ENCODE measurements around the gene LNPK.

GRCh38 chr2:175918935-175919334 lies 83.1 kb downstream of the LNPK start:
- TF ChIP-seq NANOG (IDR thresholded peaks at IDR 0.05; ENCODE audit: borderline replicate concordance) (no peak), CTCF (conservative IDR thresholded peaks at IDR 0.05; ENCODE audit: low read depth in 2 of 2) (no peak), EZH2 (IDR thresholded peaks at IDR 0.05; ENCODE audit: low read depth, unreplicated experiment) (no peak), POLR2AphosphoS5 (IDR thresholded peaks at IDR 0.05; ENCODE audit: low read depth) (no peak)
- TF ChIP-seq, protein P1, sequence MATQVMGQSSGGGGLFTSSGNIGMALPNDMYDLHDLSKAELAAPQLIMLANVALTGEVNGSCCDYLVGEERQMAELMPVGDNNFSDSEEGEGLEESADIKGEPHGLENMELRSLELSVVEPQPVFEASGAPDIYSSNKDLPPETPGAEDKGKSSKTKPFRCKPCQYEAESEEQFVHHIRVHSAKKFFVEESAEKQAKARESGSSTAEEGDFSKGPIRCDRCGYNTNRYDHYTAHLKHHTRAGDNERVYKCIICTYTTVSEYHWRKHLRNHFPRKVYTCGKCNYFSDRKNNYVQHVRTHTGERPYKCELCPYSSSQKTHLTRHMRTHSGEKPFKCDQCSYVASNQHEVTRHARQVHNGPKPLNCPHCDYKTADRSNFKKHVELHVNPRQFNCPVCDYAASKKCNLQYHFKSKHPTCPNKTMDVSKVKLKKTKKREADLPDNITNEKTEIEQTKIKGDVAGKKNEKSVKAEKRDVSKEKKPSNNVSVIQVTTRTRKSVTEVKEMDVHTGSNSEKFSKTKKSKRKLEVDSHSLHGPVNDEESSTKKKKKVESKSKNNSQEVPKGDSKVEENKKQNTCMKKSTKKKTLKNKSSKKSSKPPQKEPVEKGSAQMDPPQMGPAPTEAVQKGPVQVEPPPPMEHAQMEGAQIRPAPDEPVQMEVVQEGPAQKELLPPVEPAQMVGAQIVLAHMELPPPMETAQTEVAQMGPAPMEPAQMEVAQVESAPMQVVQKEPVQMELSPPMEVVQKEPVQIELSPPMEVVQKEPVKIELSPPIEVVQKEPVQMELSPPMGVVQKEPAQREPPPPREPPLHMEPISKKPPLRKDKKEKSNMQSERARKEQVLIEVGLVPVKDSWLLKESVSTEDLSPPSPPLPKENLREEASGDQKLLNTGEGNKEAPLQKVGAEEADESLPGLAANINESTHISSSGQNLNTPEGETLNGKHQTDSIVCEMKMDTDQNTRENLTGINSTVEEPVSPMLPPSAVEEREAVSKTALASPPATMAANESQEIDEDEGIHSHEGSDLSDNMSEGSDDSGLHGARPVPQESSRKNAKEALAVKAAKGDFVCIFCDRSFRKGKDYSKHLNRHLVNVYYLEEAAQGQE (IDR thresholded peaks at IDR 0.05; ENCODE audit: unreplicated experiment), result no peak
